OCI-LY1 (cell line): ENCODE results near the gene CAPN14.

Source experiments
- EZH2 ChIP-seq: fragments of 200-600 bp; sonication (generic), shearing (Covaris generic); IDR thresholded peaks from 2 replicates; pipeline ENCODE4 v1.8.0; 2017; ENCODE audit warnings: borderline replicate concordance, mixed run types, mild to moderate bottlenecking, antibody characterized with exemption, low read length, moderate library complexity, mixed read lengths
- TF ChIP-seq, protein P1 (sequence below): fragments of 200-600 bp; sonication (generic), shearing (Covaris generic); IDR thresholded peaks from 2 replicates; pipeline ENCODE4 v1.5.1; 2017; ENCODE audit warnings: mild to moderate bottlenecking, antibody characterized with exemption, low read length, moderate library complexity, mixed read lengths

DNA sequence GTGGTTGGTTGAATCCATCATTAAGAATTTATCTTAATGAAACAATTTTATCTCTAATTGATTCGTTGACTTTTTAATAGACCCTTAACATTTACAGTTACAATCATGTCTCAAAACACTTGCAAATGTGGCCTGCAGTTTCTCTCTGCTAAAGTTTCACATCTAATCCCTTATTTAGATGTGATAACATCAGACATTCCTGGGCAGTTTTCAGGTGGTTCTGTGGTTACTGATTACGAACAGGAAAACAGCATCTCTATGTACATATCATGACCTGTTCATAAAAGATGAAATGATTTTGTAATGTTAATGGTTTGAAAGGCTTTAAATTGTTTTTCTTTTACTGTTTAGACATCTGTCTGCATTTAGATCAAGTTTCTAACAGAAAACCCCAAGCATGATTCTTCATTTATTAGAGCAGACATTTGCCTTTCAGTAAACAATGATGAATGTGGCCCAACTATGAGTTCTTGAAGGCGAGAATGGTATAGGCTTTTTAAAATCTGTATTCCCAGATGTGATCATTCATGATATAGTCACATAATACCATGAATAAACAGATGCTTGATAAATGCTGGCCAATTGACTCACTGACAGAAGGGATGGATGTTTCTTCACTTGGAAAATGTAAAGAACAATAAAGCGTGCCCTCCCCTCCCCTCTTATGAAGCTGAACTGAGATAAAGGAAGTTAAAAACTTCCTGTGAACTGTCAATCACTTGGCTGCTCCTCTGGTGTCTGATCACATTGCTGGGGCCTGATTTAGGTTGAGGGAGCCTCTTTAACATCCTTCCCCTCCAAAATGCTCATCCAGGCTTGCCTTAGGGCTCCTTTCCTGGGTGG is 3.5 kb downstream of the CAPN14 start:
- TF ChIP-seq, protein P1, sequence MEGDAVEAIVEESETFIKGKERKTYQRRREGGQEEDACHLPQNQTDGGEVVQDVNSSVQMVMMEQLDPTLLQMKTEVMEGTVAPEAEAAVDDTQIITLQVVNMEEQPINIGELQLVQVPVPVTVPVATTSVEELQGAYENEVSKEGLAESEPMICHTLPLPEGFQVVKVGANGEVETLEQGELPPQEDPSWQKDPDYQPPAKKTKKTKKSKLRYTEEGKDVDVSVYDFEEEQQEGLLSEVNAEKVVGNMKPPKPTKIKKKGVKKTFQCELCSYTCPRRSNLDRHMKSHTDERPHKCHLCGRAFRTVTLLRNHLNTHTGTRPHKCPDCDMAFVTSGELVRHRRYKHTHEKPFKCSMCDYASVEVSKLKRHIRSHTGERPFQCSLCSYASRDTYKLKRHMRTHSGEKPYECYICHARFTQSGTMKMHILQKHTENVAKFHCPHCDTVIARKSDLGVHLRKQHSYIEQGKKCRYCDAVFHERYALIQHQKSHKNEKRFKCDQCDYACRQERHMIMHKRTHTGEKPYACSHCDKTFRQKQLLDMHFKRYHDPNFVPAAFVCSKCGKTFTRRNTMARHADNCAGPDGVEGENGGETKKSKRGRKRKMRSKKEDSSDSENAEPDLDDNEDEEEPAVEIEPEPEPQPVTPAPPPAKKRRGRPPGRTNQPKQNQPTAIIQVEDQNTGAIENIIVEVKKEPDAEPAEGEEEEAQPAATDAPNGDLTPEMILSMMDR, result no peak
- TF ChIP-seq EZH2, result no peak
